RPMI8226 (cell line): Measurements from ENCODE around the gene CARM1.
A peak's percentile ranks its signal among the peaks of the same experiment; 100 is the strongest.
"Not testable (repeated sequence)": the region's sequence is repeated elsewhere in the genome, so short reads cannot be mapped to it uniquely, and the experiment has no call there.

Experiments
- DNase-seq: peaks from one replicate; pipeline ENCODE4 v3.0.0-alpha.2; 2015

CARM1 gene

GRCh38 chr19:10876459-10877240 lies 5.3 kb downstream of the CARM1 start:
- DNase-seq = no peak

DNA sequence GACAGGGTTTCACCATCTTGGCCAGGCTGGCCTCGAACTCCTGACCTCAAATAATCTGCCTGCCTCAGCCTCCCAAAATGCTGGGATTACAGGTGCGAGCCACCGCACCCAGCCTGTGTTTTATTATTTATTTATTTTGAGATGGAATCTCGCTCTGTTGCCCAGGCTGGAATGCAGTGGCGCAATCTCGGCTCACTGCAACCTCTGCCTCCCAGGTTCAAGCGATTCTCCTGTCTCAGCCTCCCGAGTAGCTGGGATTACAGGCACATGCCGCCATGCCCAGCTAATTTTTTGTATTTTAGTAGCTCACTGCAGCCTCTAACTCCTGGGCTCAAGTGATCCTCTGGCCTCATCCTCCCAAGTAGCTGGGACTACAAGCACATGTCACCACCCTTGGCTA lies 6.3 kb downstream of the CARM1 start:
- DNase-seq = not testable (repeated sequence)

- DNase-seq = peak; percentile 50
Observed at GRCh38 chr19:10878253-10878652, 6.9 kb downstream of the CARM1 start.

DNA sequence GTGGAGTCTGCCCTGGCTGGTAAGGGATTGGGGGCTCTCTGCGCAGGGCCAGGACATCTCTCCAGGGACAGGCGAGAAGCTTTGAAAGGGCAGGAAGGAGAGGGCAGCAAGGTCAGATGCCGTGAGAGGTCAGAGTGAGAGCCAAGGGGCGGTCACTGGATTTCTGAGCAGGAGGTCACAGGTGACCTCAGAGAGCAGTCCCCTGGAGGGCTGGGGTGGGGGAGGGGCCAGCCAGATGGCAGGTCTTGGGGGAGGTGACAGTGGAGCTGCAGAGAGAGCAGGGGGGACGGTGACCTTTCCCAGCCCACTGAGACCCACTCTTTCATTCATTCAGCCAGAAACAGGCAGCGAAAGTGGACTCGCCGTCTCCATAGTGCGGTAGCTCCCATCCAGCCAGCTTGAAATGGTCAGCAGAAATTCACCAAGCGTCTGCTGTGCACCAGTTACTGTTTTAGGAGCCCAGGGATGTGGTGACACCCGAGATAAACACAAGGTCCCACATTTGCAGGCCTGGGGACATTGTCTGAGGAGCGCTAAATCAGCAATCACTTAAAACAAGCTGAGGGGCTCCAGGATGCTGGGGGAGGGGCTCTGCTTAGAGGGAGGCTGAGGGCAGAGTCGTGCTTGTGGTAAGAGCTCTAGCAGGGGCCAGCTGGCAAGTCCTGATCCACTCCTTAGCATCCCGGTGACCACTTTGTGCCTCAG lies 10.2 kb downstream of the CARM1 start:
- no peak for DNase-seq

- no peak for DNase-seq
Observed at GRCh38 chr19:10882108-10882457, 10.7 kb downstream of the CARM1 start.

DNA sequence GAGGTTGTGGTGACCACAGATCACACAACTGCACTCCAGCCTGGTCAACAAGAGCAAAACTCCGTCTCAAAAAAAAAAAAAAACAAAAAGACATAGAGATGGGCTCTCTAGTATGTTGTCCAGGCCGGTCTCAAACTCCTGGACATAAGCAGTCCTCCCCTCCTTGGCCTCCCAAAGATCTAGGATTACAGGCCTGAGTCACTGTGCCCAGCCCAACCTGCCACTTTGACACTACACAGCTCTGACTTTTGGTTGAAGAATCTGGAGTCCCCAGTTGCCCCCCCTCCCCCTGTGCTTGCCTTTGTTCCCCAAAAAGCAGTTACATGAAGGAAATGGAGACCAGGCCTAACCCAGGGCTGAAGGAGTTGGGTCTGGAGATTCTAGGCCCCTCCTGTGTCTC lies 12.9 kb downstream of the CARM1 start:
- no peak for DNase-seq

GRCh38 chr19:10885201-10886169 lies 14.1 kb downstream of the CARM1 start:
- DNase-seq = no peak

DNA sequence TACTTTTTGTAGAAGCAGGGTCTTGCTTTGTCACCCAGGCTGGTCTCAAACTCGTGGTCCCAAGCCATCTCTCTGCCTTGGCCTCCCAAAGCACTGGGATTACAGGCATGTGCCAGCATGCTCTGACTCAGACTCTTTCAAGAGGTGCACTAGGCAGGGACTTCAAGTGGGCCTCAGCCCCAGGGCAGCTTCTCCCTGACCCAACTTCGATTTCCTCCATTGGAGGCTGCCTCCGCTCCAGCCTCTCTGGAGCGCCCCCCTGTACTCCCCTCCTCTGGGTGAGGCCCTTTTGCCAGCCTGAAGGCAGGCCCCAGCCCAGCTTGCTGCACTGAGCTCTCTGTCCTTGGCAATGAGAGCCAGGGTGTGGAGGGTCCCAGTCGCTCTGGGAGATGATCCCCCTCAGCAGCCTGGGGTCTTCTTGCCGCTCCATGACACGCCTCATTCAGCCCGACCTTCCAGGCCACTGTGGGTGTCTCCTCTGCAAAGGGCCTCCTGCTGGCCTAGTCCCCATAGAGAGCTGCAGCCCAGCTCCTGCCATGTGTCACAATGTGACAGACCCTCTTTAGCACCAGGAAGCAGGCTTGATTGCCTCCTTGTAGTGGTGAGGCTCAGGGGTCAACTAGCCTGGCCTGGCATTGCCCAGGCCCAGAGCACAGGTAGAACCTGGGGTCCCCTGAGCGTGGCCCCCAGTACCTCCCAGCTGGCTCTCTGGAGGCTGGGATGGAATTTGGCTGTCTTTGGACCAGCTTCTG lies 16.4 kb downstream of the CARM1 start:
- no peak for DNase-seq

DNA sequence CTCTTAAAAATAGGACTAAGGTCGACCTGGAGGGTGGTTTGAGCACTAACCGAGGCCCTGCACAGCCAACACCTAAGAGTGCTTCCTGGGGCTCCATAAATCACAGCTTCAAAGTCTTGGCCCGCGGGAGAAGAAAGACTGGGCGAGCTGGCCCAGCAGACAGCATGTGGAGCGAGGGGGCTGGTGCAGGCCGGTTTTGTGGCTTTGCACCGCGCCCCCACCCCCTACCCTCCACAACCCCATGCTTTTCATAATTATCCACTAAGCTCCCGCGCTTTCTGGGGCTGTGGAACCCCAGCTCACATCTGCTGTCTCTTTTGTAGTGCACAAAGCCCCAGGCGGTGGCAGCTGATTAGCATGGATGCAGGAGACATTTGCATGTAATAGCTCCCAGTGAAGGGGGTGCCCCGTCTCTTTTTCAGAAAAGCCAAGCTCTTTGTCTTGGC lies 17.1 kb downstream of the CARM1 start:
- no peak for DNase-seq

DNA sequence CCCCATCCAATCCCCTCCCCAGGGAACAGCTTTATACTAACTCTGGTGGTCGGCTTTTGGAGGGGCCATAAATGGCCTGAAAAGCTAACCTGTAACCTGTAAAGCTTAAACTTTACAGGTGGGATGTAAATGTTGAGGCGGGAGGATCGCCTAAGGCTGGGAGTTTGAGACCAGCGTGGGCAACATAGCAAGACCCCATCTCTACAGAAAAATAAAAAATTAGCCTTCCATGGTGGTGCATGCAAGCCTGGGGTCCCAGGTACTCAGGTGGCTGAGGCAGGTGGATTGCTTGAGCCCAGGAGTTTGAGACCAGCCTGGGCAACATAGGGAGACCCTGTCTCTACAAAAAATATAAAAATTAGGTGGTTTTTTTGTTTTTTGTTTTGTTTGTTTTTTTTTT lies 18.5 kb downstream of the CARM1 start:
- no peak for DNase-seq

DNA sequence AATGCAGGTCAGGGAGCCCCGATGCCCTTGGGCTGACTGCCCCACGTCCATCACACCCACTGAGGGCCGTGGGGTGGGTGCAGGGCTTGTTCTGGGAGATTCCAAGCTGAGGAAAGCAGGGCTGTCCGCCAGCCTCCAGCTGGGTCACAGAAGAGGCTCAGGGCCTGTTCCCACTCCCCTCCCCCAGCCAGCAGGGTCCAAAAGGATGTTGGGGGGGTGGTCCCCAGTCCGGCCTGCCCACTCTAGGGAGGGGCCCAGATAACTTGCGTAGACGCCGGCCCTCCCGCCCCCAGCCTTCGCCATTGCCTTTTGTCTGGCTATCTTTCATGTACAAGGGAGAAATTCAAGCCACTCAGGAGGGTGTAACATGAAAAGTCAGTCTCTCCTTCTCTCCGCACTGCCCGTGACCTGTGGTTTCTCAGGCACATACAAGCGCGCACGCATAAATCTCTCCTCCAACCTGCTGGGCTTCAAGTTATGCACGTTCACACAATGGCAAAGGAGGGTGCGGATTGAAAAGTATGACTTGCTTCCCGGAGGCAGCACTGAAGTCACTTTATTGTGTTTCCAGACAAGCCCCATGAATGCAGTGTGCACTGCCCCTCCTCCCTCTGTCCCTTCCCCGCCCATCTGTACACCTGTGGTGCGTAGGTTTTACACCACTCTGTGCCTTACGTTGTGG lies 20.2 kb downstream of the CARM1 start:
- no peak for DNase-seq

GRCh38 chr19:10892256-10892655 lies 20.9 kb downstream of the CARM1 start:
- DNase-seq = no peak

DNA sequence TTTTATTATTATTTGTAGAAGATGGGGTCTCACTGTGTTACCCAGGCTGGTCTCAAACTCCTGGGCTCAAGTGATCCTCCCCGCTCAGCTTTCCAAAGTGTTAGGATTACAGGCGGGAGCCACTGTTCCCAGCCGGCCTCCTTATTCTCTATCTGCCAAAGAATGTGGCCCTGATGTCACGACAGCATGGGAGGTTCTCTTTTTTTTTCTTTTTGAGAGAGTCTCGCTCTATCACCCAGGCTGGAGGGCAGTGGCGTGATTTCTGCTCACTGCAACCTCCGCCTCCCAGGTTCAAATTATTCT lies 23.5 kb downstream of the CARM1 start:
- DNase-seq = no peak

DNA sequence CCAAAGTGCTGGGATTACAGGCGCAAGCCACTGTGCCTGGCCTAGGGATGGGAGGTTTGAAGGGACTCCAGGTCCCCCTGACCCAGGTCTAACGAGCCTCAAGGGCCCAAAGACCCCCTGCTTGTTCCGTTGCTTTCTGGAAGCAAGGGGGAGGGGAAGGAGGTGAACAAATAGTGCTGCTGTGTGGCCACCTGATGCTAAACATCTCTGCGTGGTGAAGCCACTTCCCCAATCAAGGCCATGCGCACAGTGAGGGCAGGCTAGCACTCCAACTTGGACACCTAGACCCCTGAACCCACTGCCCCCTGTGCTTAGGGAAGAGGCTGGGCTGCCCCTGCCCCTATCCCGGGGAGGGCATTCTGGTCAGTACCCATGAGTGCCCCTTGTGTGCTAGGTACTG lies 24.0 kb downstream of the CARM1 start:
- DNase-seq = no peak

- DNase-seq = no peak
Observed at GRCh38 chr19:10895920-10896319, 24.6 kb downstream of the CARM1 start.

- DNase-seq = no peak
Observed at GRCh38 chr19:10896851-10897526, 25.6 kb downstream of the CARM1 start.

DNA sequence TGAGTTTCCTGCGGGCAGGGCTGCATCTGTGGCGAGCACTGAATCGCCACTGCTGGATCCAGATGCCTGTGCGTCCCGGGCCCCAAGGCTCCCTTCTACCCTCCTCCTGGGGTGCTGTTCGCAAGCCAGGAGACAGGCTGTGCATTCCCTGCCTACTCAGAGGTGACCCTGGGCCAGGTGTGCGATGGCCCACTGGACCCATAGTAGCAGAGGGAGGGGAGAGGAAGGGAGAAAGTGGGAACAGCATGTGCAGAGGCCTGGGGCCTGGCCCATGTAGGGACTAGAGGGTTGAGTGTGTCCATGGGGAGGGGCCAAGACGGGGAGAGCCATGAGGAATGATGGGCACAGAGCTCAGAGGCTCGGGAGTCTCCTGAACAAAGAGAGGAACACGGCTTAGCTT lies 27.3 kb downstream of the CARM1 start:
- no peak for DNase-seq

DNA sequence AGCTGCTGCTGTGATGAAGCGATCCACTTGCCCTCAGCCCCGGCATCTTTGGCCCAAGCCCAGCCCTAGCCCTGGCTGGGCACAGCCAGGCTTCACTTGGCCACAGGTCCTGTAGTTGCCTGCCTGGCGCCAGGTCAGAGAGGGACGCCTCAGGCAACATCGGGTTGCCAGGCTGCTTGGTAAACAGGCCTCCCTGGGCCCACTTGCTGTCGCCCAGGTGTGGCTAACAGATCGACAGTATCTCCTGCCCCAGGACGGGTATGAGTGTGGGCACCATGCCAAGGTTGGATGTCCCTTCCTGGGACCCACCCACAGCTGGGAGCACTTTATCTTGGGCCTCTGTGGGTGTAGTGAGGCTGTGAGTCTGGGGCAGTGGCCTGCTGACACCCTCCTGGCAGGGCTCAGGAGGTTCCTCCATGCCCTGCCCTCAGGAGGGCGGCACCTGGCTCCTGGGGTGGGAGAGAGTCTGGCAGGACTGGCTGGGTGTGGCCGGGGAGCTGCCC lies 27.8 kb downstream of the CARM1 start:
- peak; percentile 8 for DNase-seq

DNA sequence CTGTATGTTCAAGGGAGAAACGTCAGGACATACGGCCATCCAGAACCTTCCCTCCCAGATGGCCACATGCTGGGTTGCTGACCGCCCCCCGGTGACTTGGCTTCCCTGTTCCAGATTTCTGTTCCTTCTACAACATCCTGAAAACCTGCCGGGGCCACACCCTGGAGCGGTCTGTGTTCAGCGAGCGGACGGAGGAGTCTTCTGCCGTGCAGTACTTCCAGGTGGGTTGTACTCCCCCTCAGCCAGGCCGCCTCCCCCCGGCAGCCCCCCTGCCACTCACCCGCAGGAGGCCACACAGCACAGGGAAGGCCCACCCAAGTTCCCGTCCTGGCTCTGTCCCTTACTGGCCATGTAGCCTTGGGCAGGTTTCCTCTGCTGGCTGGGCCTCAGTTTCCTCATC lies 36.6 kb downstream of the CARM1 start:
- no peak for DNase-seq

DNA sequence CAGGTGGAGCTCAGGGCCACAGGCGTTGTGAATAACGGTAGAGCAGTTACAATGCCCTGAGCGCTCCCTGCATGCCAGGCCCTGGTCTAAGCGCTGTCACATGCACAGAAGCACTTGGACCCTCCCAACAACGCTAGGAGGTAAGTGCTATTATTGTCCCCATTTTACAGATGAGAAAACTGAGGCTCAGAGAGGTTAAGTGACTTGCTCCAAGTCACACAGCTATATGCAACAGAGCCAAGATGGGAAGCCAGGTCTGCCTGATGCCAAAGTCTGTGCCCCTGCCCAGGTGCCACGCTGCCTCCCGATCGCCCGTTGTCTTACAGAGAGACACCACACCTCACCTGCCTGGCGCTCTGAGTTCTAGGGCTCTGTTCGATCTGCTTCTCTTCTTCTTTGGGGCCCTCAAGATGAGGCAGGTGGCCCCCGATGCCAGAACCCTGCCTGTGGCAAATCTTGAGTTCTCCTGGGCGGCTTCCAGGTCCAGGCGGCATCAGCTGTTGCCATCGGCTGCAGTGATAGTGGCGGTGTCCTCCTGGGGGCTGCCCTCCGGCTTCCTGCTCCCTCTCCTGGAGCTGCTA lies 37.1 kb downstream of the CARM1 start:
- no peak for DNase-seq
